HPDE6-E6E7 (cell line): Measurements from ENCODE around the gene ERN2.

ENCODE experiments used
- DNase-seq: peaks from one replicate; pipeline ENCODE4 v3.0.0; 2011; ENCODE audit warnings: missing footprints; ENCODE audit errors: extremely low spot score

ERN2 gene

DNA sequence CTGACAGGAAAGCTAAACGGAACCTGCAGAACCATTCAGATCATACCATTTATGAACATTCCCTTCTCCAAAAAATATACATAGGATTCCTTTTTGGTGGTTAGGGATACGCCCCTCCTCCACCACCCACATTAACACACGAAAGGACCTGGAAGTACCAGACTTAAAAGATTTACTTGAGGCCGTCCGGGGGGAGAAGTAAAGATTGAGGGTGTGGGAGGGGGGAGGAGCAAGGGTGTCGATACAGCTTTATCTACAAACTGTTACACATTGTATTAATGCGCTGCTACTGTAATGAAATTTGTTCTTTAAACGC is 72.4 kb downstream of the ERN2 start:
- peak; percentile 25 for DNase-seq
